Prostate gland (tissue), 2 donors: ENCODE data around the gene STUM.

Experiments
- POLR2A ChIP-seq: fragments of 450-650 bp; IDR thresholded peaks from one replicate; pipeline ENCODE4 v1.6.1; 2016; ENCODE audit warnings: antibody characterized with exemption, mild to moderate bottlenecking
- POLR2AphosphoS5 ChIP-seq: sonication (generic); formaldehyde crosslinking; IDR thresholded peaks from one replicate; pipeline ENCODE4 v1.6.1; 2017; ENCODE audit warnings: antibody characterized with exemption
- TF ChIP-seq, protein P1 (sequence below), 4 experiments: fragments of 200-600 bp in 2 of 4; fragments of 450-650 bp in 2 of 4; sonication (generic) in 2 of 4; IDR thresholded peaks; 1 replicate in 3 of 4; 2 replicates in 1 of 4; pipeline ENCODE4 v1.5.1; 2016 to 2019; ENCODE audit warnings: antibody characterized with exemption in 4 of 4, mild to moderate bottlenecking in 2 of 4, moderate library complexity in 2 of 4

DNA sequence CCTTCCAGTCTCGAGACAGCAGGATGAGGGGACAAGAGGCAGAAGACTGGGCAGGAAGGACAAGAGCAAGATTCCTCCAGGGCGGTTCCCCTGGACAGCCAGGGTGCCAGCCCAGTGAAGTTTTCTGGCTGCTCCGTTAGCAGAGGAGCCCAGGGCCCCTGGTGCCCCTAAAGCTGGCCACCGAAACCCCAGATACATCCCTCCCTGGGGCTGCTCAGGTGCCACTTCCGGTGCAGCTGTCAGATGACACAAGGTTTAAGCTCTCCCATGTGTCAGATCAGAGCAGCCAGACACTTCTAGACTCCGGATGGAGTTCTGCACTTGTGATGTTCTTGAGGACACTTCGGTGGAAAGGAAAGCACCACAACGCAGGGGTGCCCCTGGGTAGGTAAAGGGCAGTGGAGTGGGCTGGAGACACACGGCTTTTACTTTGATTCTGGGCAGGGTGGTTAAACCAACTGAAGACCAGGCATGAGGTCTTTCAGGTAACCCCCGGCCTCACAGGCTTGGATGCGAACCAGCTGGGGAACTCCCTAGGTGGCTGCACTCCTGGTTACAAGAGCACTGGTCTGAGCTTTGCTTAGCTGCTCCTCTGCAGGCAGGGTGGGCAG, 104.9 kb downstream of the STUM start:
- TF ChIP-seq, protein P1, sequence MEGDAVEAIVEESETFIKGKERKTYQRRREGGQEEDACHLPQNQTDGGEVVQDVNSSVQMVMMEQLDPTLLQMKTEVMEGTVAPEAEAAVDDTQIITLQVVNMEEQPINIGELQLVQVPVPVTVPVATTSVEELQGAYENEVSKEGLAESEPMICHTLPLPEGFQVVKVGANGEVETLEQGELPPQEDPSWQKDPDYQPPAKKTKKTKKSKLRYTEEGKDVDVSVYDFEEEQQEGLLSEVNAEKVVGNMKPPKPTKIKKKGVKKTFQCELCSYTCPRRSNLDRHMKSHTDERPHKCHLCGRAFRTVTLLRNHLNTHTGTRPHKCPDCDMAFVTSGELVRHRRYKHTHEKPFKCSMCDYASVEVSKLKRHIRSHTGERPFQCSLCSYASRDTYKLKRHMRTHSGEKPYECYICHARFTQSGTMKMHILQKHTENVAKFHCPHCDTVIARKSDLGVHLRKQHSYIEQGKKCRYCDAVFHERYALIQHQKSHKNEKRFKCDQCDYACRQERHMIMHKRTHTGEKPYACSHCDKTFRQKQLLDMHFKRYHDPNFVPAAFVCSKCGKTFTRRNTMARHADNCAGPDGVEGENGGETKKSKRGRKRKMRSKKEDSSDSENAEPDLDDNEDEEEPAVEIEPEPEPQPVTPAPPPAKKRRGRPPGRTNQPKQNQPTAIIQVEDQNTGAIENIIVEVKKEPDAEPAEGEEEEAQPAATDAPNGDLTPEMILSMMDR (IDR thresholded peaks at IDR 0.05) = no peak
- TF ChIP-seq POLR2A (no peak), POLR2AphosphoS5 (no peak)
